IPS-NIHi11 (cell line): ENCODE measurements around the gene SPSB2.

Experiments
- DNase-seq: peaks from one replicate; pipeline ENCODE4 v3.0.0; 2012; ENCODE audit warnings: mixed read lengths, low spot score

SPSB2 gene

DNA sequence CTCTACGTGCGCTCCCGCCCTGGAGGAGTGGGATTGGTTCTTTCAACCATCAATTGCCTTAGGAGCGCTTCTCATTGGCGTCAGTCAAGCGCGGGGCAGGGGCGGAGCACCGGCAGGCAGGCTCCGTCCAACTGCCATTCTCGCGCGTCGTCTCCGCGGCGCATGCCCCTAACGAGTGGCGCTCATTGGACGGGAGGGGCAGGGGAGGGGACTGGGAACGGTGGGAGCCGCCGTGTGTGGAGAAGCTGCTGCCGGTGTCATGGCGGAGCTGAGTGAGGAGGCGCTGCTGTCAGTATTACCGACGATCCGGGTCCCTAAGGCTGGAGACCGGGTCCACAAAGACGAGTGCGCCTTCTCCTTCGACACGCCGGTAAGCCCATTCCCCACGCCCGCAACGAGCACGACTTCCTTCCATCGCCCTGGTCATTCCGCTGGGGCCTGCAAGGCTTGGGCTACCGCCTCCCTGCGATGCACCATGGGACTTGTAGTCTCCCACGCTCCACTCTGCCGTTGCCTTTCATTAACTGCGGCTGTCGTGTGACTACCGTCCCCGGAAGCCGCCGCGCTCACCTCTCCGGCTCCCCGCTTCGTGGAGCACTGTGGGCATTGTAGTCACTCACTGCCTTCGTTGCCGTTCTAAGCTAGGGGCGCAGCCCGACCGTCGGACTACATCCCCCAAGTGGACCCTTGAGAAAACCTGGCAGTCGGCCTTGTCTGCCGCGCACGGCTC is 21.0 kb downstream of the SPSB2 start, which contains the start of gene USP5:
USP5 (plus strand) TSS at position 230 of the 730 bp plus-strand sequence; CDS start at position 260, 30 bp downstream.
- DNase-seq = peak; percentile 94

DNA sequence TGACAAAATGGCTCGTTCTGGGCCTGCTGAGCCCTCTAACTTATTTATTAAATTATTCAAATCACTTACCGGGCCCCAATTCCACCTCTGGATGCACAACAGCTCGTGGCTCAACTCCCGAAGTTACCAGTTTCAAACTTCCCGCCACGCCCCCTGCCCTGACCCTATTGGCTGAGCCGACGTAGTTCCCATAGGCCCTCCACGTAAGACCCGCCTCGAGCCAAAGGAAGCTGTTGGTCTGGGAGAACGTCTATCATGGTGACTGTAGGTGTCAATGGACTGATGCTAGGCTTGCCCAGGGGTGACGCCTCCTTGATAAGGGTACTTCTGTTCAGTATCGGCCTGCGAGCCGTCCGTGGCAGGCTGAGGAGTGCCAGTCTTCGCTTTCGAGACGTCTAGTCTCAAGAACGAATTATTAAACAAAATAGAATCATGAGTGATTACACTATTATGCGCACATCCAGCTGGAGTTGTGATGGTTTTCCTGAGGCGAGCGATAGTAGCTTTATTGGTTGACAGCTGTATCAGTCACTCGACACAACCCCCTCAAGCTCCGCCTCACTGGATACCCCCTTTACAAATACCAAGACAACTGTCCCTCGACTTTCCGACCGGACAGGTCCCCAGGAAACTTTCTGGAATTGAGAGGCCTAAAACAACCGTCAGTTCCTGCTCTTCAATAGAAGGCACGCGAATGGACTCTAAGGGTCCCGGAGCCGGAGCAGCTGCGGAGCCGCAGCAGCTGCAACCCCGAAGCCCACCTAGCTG is 21.8 kb downstream of the SPSB2 start, which contains the start of gene CDCA3:
CDCA3 (minus strand) TSS at position 134 of the 768 bp plus-strand sequence. CDS start 334 bp downstream, outside the sequence.
- peak; percentile 99 for DNase-seq

DNA sequence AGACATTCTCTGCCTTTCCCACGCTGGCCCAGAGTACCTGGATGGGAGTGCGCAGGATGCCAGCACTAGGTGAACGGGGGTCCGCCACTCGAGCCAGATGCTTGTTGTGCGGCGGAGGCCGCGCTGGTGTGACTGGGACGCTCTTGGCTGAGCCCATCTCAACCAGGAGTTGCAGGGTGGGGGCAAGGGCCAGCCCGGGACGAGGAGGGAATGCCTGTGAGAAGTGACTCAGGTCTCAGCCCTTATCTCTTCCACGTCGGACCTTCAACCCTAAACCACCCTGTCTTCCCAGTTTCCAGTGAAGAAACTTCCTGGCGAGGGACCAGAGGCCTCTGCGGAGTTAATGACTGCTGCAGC is 22.3 kb downstream of the SPSB2 start:
- DNase-seq = no peak

DNA sequence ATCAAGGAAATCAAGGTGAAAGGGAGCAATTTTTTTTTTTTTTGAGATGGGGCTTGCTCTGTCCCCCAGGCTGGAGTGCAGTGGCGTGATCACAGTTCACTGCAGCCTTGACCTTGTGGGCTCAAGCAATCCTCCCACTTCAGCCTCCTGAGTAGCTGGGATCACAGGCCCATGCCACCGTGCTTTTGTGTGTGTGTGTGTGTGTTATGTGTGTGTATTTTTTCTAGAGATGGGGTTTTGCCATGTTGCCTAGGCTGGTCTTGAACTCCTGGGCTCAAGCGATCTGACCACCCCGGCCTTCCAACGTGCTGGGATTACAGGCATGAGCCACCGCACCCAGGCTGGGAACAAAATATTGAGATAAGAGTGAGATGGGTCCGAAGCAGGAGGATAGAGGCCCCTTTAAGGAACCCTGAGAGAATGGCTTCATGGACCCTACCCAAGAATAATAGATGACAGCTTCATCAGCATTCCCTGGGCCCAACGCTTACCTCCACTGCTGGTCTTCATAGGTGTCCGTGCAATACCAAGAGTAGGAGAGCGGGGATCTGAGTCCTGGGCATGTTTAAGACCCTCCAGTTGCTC is 23.0 kb downstream of the SPSB2 start:
- no peak for DNase-seq

DNA sequence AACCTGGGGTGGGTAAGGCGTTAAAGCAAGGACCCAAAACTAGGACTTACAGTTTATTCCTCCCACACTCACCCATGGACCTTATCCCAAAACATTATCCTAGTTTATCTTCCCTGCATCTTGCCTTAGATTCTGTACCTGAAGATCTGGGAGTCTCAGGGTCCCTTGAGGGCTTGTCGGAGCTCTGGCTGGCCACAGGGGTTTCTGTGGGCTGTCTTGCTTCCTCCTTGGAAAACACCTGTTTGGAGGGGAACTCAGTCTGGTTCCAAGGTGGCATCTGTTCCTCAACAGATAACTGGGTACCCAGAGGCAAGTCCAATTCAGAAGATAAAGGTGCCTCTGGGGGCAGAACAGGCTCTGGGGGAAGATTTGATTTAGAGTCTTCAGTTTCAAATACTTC is 23.7 kb downstream of the SPSB2 start:
- DNase-seq = no peak

DNA sequence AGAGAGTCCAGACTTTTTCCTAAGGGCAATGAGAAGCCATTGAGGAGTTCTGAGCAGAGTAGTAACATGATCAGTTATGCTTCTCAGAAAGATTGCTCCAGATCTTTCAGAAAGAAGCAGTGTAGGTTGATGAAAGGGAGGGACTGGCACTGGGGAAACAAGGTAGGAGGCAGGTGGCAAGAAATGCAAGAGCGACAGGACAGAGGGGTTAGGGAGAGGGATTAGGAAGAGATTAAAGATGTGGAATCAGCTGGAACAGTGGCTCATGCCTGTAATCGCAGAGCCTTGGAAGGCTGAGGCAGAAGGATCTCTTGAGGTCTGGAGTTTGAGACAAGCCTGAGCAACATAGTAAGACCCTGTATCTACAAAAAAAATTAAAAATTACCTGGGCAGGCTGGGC is 25.4 kb downstream of the SPSB2 start:
- no peak for DNase-seq

DNA sequence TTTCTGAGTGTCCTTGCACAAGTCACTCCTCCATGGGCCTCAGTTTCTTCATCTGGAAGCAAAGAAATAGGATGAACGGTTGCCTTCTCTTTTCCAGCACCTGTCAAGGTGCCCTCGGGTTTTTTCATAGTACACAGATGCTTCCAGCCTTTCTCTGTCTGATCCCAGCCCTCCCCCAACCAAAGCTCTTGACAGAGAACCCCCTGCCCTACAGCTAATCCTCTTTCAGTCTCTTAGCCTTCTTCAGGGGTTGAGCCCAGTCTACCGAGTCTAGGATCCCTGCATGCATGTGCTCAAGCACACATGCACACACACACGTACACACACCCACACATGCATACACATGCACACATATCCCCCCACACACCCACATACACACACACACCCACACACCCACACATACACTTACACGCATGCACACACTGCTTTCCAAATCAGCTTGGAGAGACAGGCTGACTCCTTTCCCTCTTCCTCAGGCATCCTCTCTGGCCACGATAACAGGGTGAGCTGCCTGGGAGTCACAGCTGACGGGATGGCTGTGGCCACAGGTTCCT is 26.7 kb downstream of the SPSB2 start:
- DNase-seq = no peak

DNA sequence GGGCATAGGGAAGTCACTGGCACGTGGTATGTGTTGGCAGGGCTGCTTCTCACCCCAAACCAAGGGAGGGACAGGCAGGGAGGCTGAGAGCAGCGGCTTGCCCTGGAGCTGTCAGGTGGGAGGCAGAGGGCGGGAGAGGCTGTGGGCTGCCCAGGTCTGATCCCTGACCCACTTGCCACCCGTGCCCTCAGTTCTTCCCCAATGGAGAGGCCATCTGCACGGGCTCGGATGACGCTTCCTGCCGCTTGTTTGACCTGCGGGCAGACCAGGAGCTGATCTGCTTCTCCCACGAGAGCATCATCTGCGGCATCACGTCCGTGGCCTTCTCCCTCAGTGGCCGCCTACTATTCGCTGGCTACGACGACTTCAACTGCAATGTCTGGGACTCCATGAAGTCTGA is 27.7 kb downstream of the SPSB2 start:
- DNase-seq = no peak

DNA sequence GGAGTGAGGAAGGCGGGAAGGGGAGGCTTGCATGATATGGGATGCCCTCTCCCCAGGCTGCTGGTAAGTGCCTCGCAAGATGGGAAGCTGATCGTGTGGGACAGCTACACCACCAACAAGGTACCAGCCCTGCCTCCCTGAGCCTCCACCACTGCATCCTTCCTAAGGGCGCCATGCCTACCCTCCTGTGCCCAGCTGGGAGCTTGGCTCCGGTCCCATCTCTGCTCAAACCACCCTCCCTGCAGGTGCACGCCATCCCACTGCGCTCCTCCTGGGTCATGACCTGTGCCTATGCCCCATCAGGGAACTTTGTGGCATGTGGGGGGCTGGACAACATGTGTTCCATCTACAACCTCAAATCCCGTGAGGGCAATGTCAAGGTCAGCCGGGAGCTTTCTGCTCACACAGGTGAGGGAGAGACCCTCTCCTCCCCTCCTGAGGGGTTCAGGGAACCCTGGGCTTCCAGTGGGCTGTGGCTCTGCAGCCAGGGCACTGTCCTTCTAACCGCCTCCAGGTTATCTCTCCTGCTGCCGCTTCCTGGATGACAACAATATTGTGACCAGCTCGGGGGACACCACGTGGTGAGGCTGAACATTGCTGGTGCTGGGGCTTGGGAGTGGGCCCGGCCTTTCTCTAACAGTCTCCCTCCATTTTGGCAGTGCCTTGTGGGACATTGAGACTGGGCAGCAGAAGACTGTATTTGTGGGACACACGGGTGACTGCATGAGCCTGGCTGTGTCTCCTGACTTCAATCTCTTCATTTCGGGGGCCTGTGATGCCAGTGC is 29.8 kb downstream of the SPSB2 start:
- DNase-seq = peak; percentile 59

DNA sequence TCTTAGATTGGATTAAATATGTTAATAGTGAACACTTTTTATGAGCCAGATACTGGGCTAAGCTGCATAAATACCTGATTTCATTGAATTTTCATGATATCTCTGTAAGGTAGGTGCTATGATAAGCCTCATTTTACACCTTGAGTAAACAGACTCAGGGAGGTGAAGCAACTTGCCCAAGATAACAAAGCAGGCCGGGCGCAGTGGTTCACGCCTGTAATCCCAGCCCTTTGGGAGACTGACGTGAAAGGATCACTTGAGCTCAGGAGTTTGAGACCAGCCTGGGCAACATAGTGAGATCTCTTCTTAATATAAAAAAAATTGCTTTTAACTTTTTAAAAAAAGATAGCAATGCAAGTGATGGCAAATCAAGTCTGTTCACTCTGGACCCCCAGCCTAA is 31.0 kb downstream of the SPSB2 start:
- DNase-seq = no peak

DNA sequence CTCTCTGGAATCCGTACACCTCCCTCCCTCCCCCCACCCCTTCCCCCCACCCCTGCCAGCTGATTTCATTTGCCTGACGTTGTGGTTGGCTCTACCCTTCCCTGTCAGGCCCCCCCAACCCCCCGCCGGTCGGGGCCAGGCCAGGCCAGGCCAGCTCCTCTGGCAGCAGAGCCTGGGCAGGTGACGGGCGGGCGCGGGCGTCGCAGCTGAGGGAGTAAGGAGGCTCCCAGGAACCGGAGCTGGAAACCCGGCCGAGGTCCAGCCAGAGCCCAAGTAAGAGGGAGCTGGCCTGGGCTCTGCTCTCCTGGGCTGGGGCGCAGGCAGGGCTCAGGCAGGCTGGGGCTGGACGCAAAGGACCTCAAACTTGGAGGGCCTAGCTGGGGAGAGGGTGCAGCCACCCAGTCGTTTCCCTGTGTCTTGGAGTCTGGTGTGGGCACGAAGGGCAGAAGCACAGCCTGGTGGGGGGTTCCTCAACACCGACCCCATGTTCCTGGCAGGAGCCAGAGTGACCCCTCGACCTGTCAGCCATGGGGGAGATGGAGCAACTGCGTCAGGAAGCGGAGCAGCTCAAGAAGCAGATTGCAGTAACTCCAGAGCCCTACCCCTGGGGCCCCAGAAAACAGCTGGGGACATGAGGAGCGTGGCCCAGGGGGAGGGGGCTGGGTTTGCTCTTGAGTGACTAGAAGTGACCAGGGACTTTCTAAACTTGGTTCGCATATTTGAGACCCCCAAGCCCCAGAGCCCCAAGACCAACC is 32.2 kb downstream of the SPSB2 start, which contains the start of gene GNB3:
GNB3 (plus strand) TSS at position 165 of the 755 bp plus-strand sequence; CDS start at position 528, 363 bp downstream.
- DNase-seq = no peak

DNA sequence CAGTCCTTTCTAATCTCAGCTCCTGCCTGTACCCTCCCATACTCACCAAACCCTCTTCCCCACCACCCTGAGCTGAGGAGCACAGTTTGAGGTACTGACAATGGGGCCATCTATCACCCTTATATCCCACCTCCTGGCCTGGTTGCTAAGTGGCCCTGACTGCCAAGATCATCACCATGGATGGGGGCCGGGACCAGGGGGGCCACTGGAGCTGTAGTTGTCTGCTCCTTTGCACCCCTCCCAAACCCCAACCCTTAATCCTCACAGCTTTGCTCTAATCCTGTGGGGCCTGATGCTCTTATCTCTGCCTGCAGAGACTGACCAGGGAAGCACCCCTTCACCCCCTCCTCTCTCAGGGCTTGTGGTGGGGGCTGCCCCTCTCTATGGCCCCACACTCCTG is 32.8 kb downstream of the SPSB2 start:
- no peak for DNase-seq

DNA sequence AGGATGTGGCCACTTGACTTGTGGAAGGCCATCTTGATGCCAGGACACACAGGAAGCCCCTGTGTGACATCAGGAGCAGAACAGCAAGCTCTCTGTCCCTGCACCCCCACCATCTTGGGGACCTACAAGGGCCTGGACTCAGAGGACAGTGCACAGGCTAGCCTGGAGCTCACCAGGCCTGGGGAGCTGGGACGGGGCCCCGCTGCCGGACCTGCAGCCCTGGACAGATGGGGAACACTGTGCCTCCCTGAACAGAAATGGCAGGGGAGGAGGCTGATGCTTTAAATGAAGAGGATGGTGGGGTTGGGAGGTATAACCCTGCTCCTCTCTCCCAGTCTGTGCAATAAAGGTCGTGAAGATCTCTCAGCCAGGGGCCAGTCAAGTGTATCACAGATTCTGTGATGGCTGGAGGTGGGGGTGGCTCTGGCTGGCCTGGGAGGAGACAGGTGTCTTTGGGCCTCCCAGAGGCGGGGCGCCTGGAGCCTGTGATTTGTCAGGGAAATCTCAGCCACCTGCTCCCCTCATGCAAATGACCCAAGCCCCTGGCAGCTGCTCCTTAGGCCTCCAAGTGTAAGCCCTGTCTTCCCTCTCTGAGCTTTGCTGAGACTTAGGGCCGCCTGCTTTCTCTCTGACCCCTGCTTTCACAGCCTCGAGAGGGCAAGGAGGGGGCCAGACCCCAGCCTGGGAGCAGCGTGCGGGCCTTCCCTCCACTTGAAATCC is 33.5 kb downstream of the SPSB2 start:
- DNase-seq = peak; percentile 63

DNA sequence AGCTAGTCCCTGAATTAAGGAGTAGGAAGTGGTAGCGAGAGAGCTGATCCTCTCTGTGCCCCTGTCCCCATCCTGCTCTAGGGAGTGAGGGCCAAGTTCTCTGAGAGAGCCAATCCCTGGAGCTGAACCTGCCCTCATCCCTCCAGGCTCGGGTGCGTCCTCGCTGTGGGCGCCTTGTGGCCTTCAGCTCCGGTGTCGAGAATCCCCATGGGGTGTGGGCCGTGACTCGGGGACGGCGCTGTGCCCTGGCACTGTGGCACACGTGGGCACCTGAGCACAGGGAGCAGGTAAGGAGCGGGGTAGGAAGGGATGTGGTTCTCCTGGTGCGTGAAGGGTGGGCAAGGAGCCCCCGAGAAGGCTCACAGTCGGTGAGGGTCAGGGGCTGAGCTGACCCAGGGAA is 34.2 kb downstream of the SPSB2 start:
- DNase-seq = no peak

DNA sequence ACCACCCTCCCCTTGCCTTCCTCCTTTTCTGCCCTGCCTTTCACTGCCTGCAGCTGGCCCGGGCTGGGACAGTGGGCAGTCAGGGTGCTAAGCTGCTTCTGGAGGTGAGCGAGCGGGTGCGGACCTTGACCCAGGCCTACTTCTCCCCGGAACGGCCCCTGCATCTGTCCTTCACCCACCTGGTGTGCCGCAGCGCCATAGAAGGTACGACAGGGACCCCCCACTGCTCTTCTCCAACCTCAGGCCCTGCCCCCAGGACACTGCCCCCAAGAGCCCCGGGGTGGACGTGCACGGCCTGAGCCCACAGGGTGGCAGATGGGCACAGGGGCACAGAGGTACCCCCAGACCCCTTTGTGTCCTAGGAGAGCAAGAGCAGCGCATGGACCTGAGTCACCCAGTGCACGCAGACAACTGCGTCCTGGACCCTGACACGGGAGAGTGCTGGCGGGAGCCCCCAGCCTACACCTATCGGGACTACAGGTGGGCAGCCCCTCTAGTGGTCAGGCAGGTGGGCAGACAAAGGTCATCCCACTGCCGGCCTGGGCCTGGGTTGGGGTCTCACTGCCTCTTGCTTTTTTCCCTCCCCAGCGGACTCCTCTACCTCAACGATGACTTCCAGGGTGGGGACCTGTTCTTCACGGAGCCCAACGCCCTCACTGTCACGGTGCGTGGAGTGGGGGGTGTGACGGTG is 35.6 kb downstream of the SPSB2 start:
- DNase-seq = no peak

DNA sequence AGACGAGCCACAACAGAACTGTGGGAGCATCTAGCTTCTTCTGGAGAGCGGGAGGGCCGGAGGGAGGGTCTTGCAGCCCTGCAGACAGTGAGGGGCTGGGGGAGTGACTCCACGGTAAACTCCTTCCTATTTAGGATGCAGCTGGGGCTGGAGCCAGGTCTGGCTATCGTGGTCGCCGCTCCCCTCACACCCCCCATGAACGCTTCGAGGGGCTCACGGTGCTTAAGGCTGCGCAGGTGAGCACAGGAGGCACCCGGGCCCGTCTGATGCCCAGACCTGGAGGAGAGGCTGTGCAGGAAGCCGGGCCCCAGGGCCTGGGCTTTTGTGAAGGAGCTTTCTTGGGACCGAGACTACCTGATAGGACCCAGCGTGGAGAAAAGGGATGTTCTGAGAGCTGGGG is 36.3 kb downstream of the SPSB2 start:
- DNase-seq = no peak

DNA sequence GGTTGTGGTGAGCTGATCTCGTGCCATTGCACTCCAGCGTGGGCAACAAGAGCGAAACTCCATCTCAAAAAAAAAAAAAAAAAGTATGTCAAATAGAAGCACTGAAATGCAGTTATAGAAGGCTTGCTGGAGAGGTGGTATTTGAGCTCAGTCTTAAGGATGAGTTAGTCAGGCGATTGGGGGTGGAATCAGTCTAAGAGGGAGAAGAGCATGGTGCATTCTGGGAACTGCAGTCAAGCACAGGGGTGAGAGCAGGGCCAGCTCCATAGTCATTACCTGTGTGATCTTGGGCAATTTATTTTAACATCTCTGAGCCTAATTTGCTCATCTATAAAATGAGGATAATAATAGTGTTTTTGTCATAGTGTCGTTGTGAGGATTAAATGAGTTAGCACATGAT is 38.2 kb downstream of the SPSB2 start:
- no peak for DNase-seq

DNA sequence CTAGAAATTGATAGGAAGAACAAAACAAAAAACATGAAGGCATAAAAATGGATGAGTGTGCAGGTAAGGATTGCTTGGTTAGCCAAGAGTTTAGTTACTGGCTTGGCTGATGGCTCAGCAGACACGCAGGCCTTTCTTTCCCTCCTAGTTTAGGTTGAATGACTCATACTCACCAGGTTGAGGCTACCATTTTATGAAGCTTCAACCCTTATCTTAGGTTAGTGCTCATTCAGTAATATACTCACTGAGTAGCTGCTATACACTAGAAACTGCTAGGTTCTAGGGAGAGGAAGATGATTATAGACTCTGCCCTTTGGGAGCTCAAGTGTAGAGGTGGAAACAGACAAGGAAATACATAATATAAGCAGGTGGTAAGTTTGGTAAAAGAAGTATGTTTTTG is 38.8 kb downstream of the SPSB2 start:
- no peak for DNase-seq

DNA sequence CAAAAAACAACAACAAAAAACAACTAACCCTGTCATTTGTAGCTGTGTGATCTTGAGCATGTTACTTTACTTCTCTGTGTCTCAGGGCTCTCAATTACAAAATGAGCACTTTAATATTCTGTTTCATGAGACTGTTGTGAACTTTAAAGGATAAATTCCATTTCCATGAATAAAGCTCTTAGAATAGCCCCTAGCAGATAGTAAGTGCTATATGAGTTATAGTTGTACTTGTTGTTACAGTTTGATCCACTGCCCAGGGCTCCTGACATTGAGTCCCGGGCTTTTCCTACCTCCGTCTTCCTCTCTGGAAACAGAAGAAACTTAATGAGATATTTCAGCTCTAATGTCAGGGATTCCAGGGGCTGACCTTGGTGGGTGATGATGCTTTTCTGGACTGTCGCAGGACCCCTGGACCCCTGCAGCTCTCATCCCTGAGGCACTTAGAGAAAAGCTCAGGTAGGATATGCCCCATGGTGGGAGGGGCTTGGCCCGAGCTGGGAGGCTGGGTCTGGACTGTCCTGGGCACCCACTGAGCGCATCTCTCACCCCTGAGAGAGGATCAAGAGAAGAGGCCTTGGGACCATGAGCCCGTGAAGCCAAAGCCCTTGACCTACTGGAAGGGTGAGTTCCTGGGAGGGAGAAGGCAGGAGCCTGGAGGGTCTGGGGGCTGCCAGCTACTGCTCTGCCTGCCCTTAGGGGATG is 39.8 kb downstream of the SPSB2 start:
- DNase-seq = no peak
